Stimulated activated naive CD8-positive, alpha-beta T cell treated with anti-CD3 and anti-CD28 coated beads, Interleukin-15, amount 100 ng/mL, for 72 hours (primary cell): ENCODE data around the gene ETS1.
"Not testable (repeated sequence)": the region's sequence is repeated elsewhere in the genome, so short reads cannot be mapped to it uniquely, and the experiment has no call there.

Source experiments
- ATAC-seq: fragments of 150-1000 bp; cut with Tn5 transposase; 2 replicates; pipeline ENCODE4 v1.10.0; 2021; ENCODE audit warnings: mild to moderate bottlenecking, moderate library complexity
- DNase-seq, 2 donors: peaks; one replicate each; pipeline ENCODE4 v3.0.0; 2021 to 2022
- H3K27ac Mint-ChIP-seq, 2 donors: one replicate each; pipeline ENCODE4 v1.8.0; 2022; ENCODE audit warnings: mild to moderate bottlenecking in 2 of 2, mixed read lengths in 2 of 2, moderate library complexity in 2 of 2
- H3K27me3 Mint-ChIP-seq: one replicate; pipeline ENCODE4 v1.8.0; 2022; ENCODE audit warnings: mixed read lengths
- H3K4me1 Mint-ChIP-seq: one replicate; pipeline ENCODE4 v1.8.0; 2022; ENCODE audit warnings: mild to moderate bottlenecking, mixed read lengths
- H3K4me3 Mint-ChIP-seq, 2 donors: one replicate each; pipeline ENCODE4 v1.8.0; 2022; ENCODE audit warnings: mild to moderate bottlenecking in 2 of 2, mixed read lengths in 2 of 2, moderate library complexity in 1 of 2
- H3K9me3 Mint-ChIP-seq, 2 donors: one replicate each; pipeline ENCODE4 v1.8.0; 2022; ENCODE audit warnings: mixed read lengths in 2 of 2

Gene ETS1

GRCh38 chr11:128448981-128449713 lies 138.2 kb downstream of the ETS1 start:
- no peaks in the 10 kb centered on the region for H3K9me3 Mint-ChIP-seq
- peak overlapping the region; percentile 20 to 57 for H3K4me3 Mint-ChIP-seq
- ATAC-seq, result peak; percentile 77

DNA sequence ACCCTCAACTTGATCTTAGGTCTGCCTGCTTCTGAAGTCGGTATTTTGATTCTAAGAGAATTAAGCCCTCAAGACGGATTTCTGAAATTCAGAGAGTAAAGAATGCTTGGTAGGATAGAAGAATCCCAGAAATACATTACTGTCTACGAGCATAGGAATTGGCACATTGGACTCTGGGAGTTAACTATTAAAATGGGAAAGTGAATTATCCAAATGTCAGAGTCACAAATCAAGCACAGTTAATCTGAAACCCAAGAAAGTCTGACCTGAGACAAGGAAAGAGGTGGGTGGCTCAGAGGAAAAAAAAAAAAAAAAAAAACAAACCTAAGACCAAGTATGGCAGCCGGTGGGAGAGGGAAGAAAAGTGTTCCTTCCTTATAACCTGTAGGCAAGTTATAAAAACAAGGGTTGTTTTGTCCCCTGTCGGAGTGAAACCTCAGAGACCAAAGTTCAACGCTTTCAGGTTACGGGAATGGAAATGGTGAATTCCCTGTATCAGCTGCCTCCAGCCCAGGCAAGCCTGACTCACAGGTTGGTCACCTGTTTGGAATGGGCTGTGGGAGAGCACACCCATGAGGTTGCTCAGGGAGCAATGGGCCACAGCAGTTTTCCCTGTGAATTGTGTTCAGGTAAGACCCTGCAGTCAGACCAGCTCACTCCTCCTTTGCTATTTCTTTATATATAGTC lies 139.0 kb downstream of the ETS1 start:
- Mint-ChIP-seq H3K27me3 (no peaks in the 10 kb centered on the region), H3K27ac (peak overlapping the region; percentile 89 to 95), H3K9me3 (no peaks in the 10 kb centered on the region), H3K4me1 (peaks cover 56% of the 10 kb centered on the region), H3K4me3 (peak overlapping the region; percentile 20 to 57)
- DNase-seq (no peak), ATAC-seq (peak; percentile 5)

More at GRCh38 chr11:128448981-128449713, 138.2 kb downstream of the ETS1 start:
- DNase-seq, result peak; percentile 26 to 64
- Mint-ChIP-seq H3K4me1 (peaks cover 64% of the 10 kb centered on the region), H3K27ac (peak overlapping the region; percentile 89 to 95), H3K27me3 (no peaks in the 10 kb centered on the region)

- Mint-ChIP-seq H3K27me3 (no peaks in the 10 kb centered on the region), H3K4me3 (no peak overlapping the region), H3K4me1 (peaks cover 53% of the 10 kb centered on the region), H3K9me3 (no peaks in the 10 kb centered on the region), H3K27ac (peak overlapping the region in 1 of 2 donors; percentile 79)
- DNase-seq, result no peak
- ATAC-seq, result no peak
These were observed 140.1 kb downstream of the ETS1 start for GRCh38 chr11:128447233-128447632.

- H3K27me3 Mint-ChIP-seq, H3K9me3 Mint-ChIP-seq, DNase-seq, ATAC-seq, H3K27ac Mint-ChIP-seq, H3K4me3 Mint-ChIP-seq: not testable (repeated sequence)
- H3K4me1 Mint-ChIP-seq, result peaks cover 46% of the 10 kb centered on the region
These were observed 141.4 kb downstream of the ETS1 start for GRCh38 chr11:128445921-128446320.

DNA sequence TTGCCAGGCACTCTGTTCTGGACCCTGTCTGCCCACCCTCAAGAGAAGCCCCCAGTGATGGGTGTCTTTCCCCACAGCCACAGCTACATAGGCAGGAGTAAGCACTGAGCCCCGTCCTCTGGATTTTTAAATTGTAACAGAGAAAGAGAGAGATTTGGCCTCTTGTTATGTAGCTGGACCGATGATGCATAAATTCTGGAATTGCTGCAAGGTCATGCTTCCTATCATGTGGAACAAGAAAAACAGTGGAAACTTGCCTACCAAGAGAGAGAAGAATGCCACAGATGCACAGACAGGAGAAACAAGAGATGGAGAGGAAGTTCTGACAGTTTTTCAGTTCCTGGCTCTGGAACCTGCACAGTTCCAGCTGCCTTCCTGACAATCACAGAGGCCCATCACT lies 150.2 kb downstream of the ETS1 start:
- ATAC-seq (no peak), DNase-seq (no peak)
- Mint-ChIP-seq H3K4me1 (peaks cover 29% of the 10 kb centered on the region), H3K27ac (peak overlapping the region in 1 of 2 donors; percentile 7), H3K9me3 (peaks cover 7 to 9% of the 10 kb centered on the region in 2 donors), H3K4me3 (no peak overlapping the region), H3K27me3 (no peaks in the 10 kb centered on the region)

DNA sequence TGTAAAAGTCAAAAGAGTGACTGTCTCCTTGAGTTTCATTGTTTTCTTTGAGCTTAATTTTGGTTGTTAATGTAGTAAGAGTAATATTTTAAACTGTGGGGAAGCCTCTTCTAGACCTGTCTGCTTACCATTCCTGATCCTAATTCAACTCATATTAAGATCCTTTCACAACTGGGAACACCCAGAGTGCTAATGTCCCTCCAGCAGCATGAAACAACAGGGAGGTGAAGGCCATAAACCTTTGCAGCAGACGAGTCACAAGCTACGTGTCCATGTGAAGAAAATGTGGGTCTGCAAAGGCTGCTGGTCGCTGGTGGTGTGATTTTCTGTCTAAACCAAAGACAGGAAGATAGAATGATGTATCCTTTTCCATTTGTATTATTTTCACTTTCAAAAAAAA lies 152.5 kb downstream of the ETS1 start:
- Mint-ChIP-seq H3K4me3 (no peak overlapping the region), H3K27me3 (no peaks in the 10 kb centered on the region), H3K9me3 (no peaks in the 10 kb centered on the region), H3K4me1 (peaks cover 35% of the 10 kb centered on the region), H3K27ac (peak overlapping the region in 1 of 2 donors; percentile 25)
- ATAC-seq (no peak), DNase-seq (no peak)

DNA sequence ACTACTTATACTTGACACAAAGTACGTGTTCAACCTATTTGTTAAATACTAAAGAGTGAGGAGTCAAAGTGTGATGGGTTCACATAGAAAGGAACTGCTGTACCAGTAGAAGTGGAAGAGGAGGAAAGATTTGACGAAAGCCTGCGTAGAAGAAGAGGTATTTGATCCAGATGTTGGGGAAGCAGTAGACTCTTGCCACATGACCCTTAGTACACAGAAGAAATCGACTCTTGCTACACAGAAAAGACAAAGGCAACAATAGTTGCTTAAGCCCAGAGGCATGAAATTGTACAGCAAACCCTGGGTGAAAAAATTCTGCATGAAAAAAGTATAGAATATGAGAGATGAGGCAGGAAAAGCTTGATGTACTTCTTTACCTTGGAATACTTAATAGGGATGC lies 152.9 kb downstream of the ETS1 start:
- no peaks in the 10 kb centered on the region for H3K9me3 Mint-ChIP-seq
- DNase-seq (no peak), ATAC-seq (no peak)
- no peak overlapping the region for H3K4me3 Mint-ChIP-seq
- H3K4me1 Mint-ChIP-seq, result peaks cover 38% of the 10 kb centered on the region
- no peak overlapping the region for H3K27ac Mint-ChIP-seq
- H3K27me3 Mint-ChIP-seq, result no peaks in the 10 kb centered on the region

GRCh38 chr11:128432926-128433325 lies 154.4 kb downstream of the ETS1 start:
- no peaks in the 10 kb centered on the region for H3K27me3 Mint-ChIP-seq
- peaks cover 52% of the 10 kb centered on the region for H3K4me1 Mint-ChIP-seq
- DNase-seq (no peak), ATAC-seq (no peak)
- no peak overlapping the region for H3K4me3 Mint-ChIP-seq
- H3K27ac Mint-ChIP-seq, result no peak overlapping the region
- H3K9me3 Mint-ChIP-seq, result no peaks in the 10 kb centered on the region

GRCh38 chr11:128431931-128432330 lies 155.4 kb downstream of the ETS1 start:
- Mint-ChIP-seq H3K4me3 (no peak overlapping the region), H3K27ac (no peak overlapping the region), H3K4me1 (peaks cover 48% of the 10 kb centered on the region), H3K9me3 (no peaks in the 10 kb centered on the region), H3K27me3 (no peaks in the 10 kb centered on the region)
- ATAC-seq (no peak), DNase-seq (no peak)

GRCh38 chr11:128428935-128429334 lies 158.4 kb downstream of the ETS1 start:
- no peaks in the 10 kb centered on the region for H3K27me3 Mint-ChIP-seq
- DNase-seq, result no peak
- no peak overlapping the region for H3K27ac Mint-ChIP-seq
- H3K4me3 Mint-ChIP-seq, result peak overlapping the region in 1 of 2 donors; percentile 2
- H3K4me1 Mint-ChIP-seq, result peaks cover 48% of the 10 kb centered on the region
- no peak for ATAC-seq
- H3K9me3 Mint-ChIP-seq, result no peaks in the 10 kb centered on the region

DNA sequence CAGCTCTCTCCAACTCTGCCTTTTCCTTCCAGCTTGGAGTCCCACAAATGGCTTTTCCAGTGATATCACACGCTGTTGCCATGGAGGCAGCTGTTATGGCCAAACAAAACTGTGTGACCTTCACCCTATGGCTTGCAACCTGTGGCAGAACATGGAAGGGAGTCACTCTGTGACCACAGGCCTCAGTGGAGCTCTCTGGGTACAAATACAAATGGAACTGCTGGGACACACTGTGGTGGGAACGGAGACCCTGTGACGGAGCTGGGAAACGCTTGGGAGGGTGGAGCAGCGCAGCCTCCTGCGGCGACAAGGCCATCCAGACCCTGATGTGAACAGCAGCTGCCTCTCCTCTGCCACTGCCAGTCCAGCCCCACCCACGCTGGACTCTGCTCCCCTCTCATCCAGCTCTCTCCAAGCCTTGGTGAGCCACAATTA lies 162.5 kb downstream of the ETS1 start:
- H3K4me3 Mint-ChIP-seq, result no peak overlapping the region
- H3K4me1 Mint-ChIP-seq, result peaks cover 77% of the 10 kb centered on the region
- no peaks in the 10 kb centered on the region for H3K27me3 Mint-ChIP-seq
- DNase-seq (no peak), ATAC-seq (no peak)
- H3K27ac Mint-ChIP-seq, result peak overlapping the region in 1 of 2 donors; percentile 0
- no peaks in the 10 kb centered on the region for H3K9me3 Mint-ChIP-seq

- no peak for ATAC-seq
- H3K4me1 Mint-ChIP-seq, result peaks cover 78% of the 10 kb centered on the region
- H3K4me3 Mint-ChIP-seq, result no peak overlapping the region
- no peaks in the 10 kb centered on the region for H3K27me3 Mint-ChIP-seq
- no peaks in the 10 kb centered on the region for H3K9me3 Mint-ChIP-seq
- no peak overlapping the region for H3K27ac Mint-ChIP-seq
- no peak for DNase-seq
These were observed 163.1 kb downstream of the ETS1 start for GRCh38 chr11:128424271-128424711.

- Mint-ChIP-seq H3K4me1 (peaks cover 76% of the 10 kb centered on the region), H3K4me3 (peak overlapping the region; percentile 81 to 83), H3K9me3 (no peaks in the 10 kb centered on the region), H3K27ac (peak overlapping the region; percentile 90 to 98), H3K27me3 (no peaks in the 10 kb centered on the region)
- peak; percentile 90 to 98 for DNase-seq
- ATAC-seq, result peak; percentile 97
These were observed 164.6 kb downstream of the ETS1 start for GRCh38 chr11:128422576-128423370.

DNA sequence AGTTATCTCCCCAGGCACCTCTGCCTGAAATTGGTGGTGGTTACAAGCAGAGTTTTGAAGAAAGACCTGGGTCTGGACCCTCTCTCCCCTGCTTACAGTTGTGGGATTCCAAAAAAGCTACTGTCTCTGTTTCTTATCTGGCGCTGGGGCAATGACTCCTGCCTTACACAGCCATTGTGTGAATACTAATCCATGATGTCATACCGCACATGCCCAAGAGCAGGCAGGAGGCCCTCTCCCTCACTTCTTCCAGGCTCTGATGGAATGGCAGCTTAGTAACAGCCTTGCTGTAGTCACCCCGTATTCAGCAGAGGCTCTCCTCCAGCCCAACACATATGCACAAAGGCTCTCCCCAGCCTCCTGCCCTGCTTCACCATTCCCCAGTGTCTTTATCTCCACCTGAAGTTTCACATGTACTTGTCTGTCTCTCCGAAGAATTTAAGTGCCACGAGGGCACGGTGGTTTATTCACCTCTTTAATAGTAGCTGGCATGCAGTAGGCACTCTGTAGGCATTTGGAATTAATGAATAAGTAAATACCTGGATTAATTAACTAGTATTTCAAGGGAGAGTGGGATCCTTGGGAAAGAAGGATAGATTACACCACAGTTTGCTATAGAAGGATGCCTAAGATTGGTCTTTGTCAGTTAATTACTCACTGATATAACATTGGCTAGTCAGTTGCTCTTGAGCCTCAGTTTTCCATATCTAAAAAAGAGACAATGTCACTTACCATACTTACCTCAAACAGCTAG lies 165.6 kb downstream of the ETS1 start:
- Mint-ChIP-seq H3K9me3 (no peaks in the 10 kb centered on the region), H3K4me1 (peaks cover 86% of the 10 kb centered on the region), H3K4me3 (peak overlapping the region; percentile 81 to 83), H3K27ac (peak overlapping the region; percentile 90 to 98), H3K27me3 (no peaks in the 10 kb centered on the region)
- ATAC-seq, result no peak
- no peak for DNase-seq

GRCh38 chr11:128420951-128421350 lies 166.4 kb downstream of the ETS1 start:
- no peaks in the 10 kb centered on the region for H3K9me3 Mint-ChIP-seq
- no peaks in the 10 kb centered on the region for H3K27me3 Mint-ChIP-seq
- H3K4me3 Mint-ChIP-seq, result peak overlapping the region; percentile 29 to 46
- ATAC-seq (no peak), DNase-seq (peak in 1 of 2 donors; percentile 24)
- peak overlapping the region; percentile 68 to 98 for H3K27ac Mint-ChIP-seq
- peaks cover 85% of the 10 kb centered on the region for H3K4me1 Mint-ChIP-seq
